K562 (cell line): ENCODE measurements around the gene FOSL1. TPM values are rescaled to one million over a fixed set of nuclear protein-coding genes. Genes with fewer than 3 reads are reported as not detected.

Source experiments
- BDP1 ChIP-seq: IDR thresholded peaks from 3 replicates; pipeline ENCODE4 v1.6.1; 2011; ENCODE audit not compliant: insufficient read length, insufficient read depth
- CTCF ChIP-seq, 3 experiments: IDR thresholded peaks in 2 of 3; conservative IDR thresholded peaks in 1 of 3; 2 replicates each; pipeline ENCODE4 v1.5.1; 2011 to 2012; ENCODE audit warnings: low read length in 3 of 3, mild to moderate bottlenecking in 3 of 3, control low read depth in 2 of 3, improper control_type of control experiment in 1 of 3, inconsistent platforms in 1 of 3, low read depth in 1 of 3, mixed read lengths in 1 of 3, moderate library complexity in 1 of 3; ENCODE audit not compliant: insufficient read depth in 2 of 3
- PHF20 ChIP-seq: fragments of 450-650 bp; IDR thresholded peaks from 2 replicates; pipeline ENCODE4 v1.6.1; 2018; ENCODE audit not compliant: partially characterized antibody
- REST ChIP-seq, 2 experiments: fragments of 450-650 bp; formaldehyde crosslinking in 1 of 2; IDR thresholded peaks; 2 replicates each; pipeline versions ENCODE4 v1.4.0 to v1.6.1; 2014 to 2020; ENCODE audit warnings: mild to moderate bottlenecking in 2 of 2, borderline replicate concordance in 1 of 2, low read depth in 1 of 2
- ZBTB40 ChIP-seq, 2 experiments: fragments of 450-650 bp in 1 of 2; sonication (generic) in 1 of 2; formaldehyde crosslinking in 1 of 2; IDR thresholded peaks; 2 replicates each; pipeline versions ENCODE4 v1.7.1 to v1.9.0; 2016 to 2022; ENCODE audit warnings: inconsistent platforms in 1 of 2, mild to moderate bottlenecking in 1 of 2, missing genetic modification reagents in 1 of 2
- polyA plus RNA-seq, 8 experiments: library from polyadenylated mRNA; depleted of rRNA in 4 of 8; stranded (reverse) in 5 of 8; unstranded in 3 of 8; fragments of >200 nt; fragmentation: Nextera tagmentation in 2 of 8; fragmentation: Illumina TruSeq in 1 of 8; extraction: Ambion mirVana in 2 of 8; extraction: Trizol in 1 of 8; gene quantifications; 2 replicates each; pipeline versions ENCODE4 v1.2.1 to v1.2.3, GENCODE V29; 2011 to 2014; ENCODE audit warnings: inconsistent platforms in 1 of 8, missing spikeins in 1 of 8
- total RNA-seq, 7 experiments: library from RNA; depleted of rRNA in 6 of 7; stranded (reverse); fragments of >200 nt in 6 of 7; fragmentation: Illumina TruSeq in 2 of 7; extraction: Trizol in 2 of 7; gene quantifications; 2 replicates each; pipeline versions ENCODE4 v1.2.1 to v1.2.3, GENCODE V29; 2011 to 2021; ENCODE audit warnings: low replicate concordance in 1 of 7

Gene FOSL1
- total and polyA plus RNA-seq, 9 of the 15 experiments (the other 6 are each of a cell fraction or from before 2014, with no cell fraction given): 3.5 to 39.6 (median 10.0) TPM

- TF ChIP-seq REST (IDR thresholded peaks at IDR 0.05; ENCODE audit: borderline replicate concordance) (peak; percentile 71; the same call in 1 of the 2 replicates), REST (CRISPR knock-in tag; IDR thresholded peaks at IDR 0.05; ENCODE audit: low read depth) (no peak), ZBTB40 (IDR thresholded peaks at IDR 0.05) (peak; percentile 96), ZBTB40 (CRISPR knock-in tag; IDR thresholded peaks at IDR 0.05) (no peak), BDP1 (no peak), CTCF (IDR thresholded peaks at IDR 0.05 in 2 of 3, conservative IDR thresholded peaks at IDR 0.05 in 1 of 3; ENCODE audit: insufficient read depth in 2 of 3, low read depth in 1 of 3, low read length in 3 of 3) (peak; percentile 91 to 98 (median 93)), PHF20 (peak; percentile 95)
Measured at GRCh38 chr11:65888163-65888814, 11.9 kb downstream of the FOSL1 start, which contains the start of gene FIBP (continued).
